Activated CD4-positive, alpha-beta T cell treated with anti-CD3 and anti-CD28 coated beads, Interleukin-2, amount 50 U/mL, for 48 hours (primary cell): ENCODE measurements around the gene MYH10.
"Not testable (repeated sequence)": the region's sequence is repeated elsewhere in the genome, so short reads cannot be mapped to it uniquely, and the experiment has no call there.

Source experiments
- DNase-seq, 2 experiments: peaks; one replicate each; pipeline ENCODE4 v3.0.0-alpha.2; 2020

MYH10 gene

DNA sequence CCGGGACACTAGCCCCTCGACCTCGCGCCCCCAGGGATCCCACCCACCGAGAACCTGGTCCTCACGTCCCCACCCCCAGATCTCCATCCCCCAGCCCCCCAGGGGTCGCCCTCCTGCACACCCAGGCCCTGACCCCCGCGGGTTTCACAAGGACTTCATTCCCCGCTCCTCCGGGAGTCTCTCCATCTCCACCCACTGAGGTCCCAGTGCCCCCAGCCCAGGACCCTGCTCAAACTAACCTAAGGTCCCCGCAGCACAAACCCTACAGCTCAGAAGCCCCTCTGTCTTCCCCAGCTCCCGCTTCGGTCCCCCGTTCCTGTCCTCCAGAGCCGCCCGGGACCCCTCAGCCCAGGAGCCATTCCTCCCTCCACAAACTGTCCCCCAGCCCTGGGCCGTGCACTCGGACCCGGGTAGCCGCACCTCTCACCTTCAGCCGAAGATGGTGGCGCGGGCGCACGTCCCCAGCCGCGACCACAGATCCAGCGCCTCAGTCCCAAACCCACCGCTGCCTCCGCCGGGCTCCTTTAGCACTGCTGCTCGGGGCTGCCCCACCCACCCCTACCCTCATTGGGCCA lies at the start of gene MYH10:
Gene MYH10, minus strand, starts transcription at position 499 of the 575 bp plus-strand sequence. CDS start 7,479 bp downstream, outside the sequence.
- DNase-seq, result no peak

DNA sequence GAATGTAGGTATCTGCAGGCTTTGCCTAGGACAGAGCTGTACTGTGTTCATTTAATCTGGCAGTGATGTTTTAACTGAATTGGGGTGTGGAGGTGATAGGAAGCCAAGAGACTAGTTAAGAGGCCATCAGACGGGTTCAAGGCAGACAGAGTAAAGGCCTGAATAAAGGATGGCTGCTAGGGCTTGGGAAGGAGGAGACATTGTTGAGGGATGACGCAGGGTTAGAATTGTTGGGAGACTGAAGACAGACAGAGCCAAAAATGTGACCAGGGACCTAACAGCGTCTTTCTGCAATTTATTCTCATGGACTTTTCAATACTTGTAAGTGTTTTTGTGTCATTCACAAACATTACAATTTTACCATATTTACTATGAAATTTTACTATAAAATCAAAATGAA lies 48.6 kb upstream of the MYH10 start:
- DNase-seq, result no peak

GRCh38 chr17:8675306-8675705 lies 44.8 kb upstream of the MYH10 start:
- DNase-seq, result no peak

DNA sequence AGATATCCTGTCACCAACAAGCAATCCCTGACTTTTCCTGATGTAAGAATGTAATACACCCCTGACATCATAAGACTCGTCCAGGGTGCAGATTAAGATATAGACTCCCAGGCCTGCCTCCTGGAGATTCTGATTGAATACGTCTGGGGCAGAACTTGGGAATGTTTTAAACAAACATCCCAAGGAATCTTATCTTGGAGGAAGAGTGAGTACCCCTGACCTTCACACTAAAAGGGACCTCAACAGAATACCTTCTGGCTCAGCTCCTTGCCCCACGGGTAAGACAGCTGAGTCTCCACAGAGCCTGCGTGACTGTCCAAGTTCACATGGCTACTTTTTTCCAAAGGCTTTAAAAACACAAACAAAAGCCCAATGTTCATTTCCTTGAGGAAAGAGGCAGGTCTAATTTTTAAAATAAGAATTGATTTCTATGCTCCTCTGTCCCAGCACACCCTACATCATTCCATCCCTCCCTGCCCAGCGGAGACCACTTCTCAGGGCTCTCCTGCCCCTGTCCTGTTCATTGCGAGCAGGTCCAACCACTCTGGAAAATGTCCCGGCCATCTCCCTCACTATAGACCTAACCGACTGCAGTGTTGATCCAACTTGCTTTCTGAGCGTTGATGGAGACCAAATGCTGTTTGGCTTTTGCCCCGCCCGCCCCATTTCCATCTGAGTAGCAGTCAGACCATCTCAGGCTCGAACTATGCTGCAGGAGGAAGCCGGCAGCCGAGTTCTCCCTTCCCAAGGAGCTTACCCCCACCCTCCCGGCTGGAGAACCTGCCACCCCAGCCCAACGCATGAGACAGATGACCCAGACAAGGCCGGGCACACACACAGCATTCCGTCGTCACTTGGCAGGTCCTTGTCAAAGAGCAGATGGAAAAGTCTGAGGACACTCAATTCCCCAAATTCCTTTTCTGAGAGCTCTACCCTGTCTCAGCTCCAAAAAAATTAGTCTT lies 44.1 kb upstream of the MYH10 start:
- DNase-seq, result no peak

DNA sequence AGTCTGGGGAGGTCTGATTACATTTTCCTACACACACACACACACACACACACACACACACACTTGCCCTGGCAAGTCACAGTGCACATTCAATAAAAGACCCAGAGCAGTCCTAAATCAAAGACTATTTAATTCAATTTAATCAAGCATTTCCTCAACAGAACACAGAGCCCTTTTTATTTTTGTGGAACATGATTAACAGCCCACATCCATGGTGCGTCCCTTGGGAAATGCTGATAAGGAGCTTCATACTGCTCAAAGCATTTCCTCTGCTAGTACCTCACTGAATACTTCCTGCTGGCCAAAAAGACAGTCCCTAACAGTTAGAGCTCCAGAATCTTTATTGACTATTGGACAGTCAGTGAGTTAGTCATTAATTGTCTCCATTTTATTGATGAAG lies 43.1 kb upstream of the MYH10 start:
- DNase-seq, result no peak

DNA sequence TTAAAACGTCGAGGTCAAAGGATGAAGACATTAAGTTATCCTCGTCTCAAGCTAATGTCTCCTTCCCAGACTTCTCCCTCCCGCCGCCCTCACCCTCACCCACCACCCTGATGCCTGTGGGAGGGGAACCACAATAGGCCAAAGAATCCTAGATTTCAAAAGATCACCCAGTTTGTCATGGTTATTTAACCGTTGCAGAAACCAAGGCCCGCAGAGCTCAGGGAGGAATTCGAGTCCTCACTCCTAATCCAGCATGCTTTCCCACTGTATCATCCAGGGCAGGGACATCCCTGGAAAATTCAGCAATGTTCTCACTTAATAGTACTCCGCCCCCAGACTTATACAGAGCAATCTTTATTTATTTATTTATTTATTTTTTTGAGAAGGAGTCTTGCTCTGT lies 41.8 kb upstream of the MYH10 start:
- no peak for DNase-seq

- no peak for DNase-seq
Observed at GRCh38 chr17:8670421-8670820, 39.9 kb upstream of the MYH10 start.

GRCh38 chr17:8668176-8668740 lies 37.7 kb upstream of the MYH10 start:
- DNase-seq, result no peak

DNA sequence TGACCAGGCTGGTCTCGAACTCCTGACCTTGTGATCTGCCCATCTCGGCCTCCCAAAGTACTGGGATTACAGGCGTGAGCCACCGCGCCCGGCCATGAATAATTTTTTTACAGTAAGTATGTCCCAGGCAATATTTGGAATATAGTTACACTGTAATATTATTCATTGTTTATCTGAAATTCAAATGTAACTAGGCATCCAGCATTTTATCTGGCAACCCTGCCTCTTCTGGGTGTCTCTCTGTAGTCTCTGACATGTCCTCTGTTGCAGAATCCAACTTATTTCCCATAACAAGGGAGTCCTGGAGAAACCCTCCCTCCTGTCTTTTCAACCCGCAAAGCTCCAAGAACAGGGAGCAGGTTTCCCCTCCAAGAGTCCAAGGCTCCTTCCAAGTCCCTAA lies 36.9 kb upstream of the MYH10 start:
- DNase-seq, result no peak

DNA sequence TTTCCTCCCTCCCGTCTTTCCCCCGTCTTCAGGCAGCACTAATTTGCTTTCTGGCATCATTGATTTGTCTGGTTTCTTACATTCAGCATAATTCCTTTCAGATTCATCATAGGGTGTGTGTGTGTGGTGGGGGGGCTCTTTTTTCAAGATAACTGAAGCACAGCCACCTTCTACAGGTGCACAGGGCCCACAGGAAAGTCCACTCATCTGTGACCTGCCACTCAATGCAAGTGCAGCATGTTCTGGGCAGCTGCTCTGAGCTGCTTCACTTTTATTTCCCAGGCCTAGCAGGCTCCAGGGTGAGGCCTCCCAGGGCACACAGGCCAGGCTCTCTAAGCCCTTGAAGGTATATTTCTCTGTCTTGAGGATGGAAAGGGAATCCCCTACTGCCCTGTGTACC lies 35.2 kb upstream of the MYH10 start:
- DNase-seq, result no peak

GRCh38 chr17:8664456-8665126 lies 34.1 kb upstream of the MYH10 start:
- no peak for DNase-seq

DNA sequence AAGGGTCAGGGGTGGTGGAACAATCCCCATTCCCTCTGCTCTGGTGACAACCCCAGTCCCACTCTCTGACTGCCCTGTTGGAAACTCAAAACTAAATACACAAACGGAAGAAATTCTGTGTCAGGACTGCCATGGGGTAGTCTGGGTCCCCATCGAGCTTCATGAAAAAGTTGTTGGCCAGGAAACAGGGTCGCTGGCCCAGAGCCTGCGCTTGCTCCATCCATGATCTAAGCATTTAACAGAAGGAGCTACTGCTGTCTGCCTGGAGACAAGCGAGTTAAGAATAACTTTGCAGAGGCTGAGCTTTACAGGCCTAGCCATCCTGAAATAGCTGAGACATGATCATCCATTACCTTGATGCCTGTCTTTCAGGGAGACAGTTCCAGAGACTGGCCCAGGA lies 32.4 kb upstream of the MYH10 start:
- DNase-seq, result no peak

DNA sequence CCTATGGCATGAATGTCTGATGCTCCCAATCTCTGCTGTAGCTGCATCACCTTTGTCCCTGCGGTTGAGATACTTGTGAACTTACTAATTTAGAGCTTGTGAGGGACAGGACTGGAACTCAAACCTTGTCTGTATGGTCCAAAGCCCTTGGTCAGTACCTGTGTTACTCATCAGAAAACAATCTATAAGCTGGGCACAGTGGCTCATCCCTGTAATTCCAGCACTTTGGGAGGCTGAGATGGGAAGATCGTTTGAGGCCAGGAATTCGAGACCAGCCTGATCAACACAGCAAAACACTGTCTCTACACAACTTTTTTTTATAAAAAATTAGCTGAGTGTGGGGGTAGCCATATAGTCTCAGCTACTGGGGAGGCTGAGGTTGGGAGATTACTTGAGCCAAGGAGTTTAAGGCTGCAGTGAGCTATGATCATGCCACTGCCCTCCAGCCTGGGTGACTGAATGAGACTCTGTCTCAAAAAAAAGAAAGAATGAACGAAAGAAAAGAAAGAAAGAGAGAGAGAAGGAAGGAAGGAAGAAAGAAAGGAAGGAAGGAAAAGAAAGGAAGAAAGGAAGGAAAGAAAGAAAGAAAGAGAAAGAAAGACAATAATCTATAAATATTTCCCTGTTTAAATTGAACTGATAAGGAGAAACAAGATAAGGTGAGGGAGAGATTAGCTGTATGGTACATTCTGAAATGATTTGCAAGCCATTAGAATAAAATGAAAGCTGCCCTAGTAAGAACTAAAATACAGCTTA lies 31.7 kb upstream of the MYH10 start:
- DNase-seq, result no peak

- not testable (repeated sequence) for DNase-seq
Observed at GRCh38 chr17:8660709-8661108, 30.2 kb upstream of the MYH10 start.

- DNase-seq, result no peak
Observed at GRCh38 chr17:8659758-8660410, 29.4 kb upstream of the MYH10 start.

DNA sequence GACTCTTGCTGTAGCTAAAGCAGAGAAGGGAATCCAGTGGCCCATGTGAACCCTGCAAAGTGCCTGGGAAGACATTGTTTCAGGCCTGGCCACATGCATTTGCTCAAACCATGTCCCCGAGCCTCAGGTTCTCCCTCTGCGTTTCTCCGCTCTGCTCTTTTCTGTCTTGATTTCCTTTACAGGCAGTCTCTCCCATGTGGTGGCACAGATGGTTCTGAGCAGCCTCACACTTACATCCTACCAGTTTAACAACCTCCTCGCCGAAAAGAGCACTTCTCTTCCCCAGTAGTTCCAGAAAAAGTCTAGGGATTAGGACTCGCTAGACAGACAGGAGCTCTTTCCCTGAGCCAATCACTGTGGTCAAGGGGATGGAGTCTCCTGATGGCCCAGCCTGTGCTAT lies 28.3 kb upstream of the MYH10 start:
- DNase-seq, result no peak

DNA sequence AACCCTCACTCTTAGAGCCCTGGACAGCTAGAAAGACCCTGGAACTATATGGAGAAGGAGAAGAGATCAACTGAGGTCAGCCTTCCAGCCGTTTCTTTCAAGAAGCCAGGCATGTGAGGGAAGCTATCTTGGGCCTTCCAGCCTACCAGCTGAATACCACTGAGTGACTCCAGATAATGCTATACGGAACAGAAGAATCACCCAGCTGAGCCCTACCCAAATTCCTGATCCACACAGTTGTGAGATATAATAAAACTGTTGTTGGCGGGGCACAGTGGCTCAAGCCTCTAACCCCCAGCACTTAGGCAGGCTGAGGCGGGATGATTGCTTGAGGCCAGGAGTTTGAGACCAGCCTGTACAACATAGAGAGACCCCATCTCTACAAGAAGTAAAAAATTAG lies 26.2 kb upstream of the MYH10 start:
- no peak for DNase-seq

- no peak for DNase-seq
Observed at GRCh38 chr17:8654822-8655221, 24.3 kb upstream of the MYH10 start.

GRCh38 chr17:8651013-8651412 lies 20.5 kb upstream of the MYH10 start:
- no peak for DNase-seq

DNA sequence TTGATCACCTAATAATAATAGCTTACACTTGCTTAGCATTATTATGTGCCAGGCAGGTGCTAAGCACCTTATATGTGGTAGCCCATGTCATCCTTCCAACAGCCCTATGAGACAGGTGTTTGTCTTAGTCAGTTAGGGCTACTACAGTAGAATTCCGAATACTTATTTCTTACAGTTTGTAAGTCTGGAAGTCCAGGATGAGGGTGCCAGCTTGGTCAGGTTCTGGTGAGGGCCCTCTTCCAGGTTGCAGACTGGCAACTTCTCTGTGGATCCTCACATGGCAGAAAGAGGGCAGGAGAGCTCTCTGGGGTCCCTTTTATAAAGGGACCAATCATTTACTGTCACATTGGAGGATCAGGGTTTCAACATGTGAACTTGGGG lies 19.6 kb upstream of the MYH10 start:
- DNase-seq, result no peak

DNA sequence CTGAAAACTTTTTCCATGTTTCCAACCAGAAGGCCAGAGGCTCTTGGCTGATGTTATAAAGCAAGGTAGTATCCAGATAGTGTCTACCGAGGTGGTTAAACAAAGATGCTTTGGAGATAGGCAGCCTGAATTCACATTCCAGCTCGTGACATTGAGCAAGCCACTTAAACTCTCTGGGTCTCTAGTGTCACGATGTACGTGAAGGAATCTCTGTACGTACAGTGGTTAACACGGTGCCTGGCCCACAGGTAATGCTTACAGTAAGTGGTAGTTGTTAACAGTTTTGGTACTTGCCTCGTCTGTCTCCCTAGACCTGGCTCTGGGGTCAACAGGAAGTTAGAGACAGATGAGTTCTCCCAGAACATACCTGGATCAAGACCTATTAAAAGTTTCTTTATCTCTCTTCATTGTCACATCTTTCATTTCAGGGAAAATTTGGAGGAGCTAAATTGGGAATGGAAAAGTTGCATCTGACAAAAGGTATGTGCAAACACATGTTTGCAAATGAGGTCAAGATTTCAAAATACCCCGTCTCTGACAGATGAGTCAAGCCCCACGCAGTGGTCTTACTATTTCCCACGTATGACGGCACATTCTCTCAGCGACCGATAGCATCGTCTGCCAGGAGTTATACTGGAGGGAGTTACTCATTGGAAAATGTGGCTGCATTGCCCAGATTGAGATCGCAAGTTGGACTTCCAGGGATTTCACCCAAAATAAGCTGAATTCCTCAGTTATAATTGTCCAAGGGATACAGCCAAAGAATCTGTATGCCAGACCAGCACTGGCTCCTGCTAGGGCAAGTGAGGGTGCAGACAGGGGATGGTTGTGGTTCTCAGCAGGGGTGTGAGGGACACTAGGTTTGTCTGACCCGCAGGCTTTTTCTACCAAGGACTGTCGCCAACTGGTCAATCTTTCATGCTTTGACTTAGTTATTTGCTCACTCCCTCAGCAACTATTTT lies 18.9 kb upstream of the MYH10 start:
- no peak for DNase-seq
